HepG2 (cell line): Measurements from ENCODE around the gene HEY2. TPM values are rescaled to one million over a fixed set of nuclear protein-coding genes. Genes with fewer than 3 reads are reported as not detected.

Source experiments
- ATAC-seq: fragments of 200-7000 bp; cut with Tn5 transposase; 3 replicates; pipeline ENCODE4 v1.9.1; 2020; ENCODE audit warnings: mild to moderate bottlenecking, moderate library complexity
- BruUV-seq: library from RNA; stranded (reverse); fragments of 400-500 nt; replicated peaks from 2 replicates; lab custom pipeline; 2021; lab: Mats Ljungman, UMichigan
- CTCF ChIA-PET: fragments of 300-600 bp; formaldehyde crosslinking; extraction: SDS; loops from one replicate; lab custom pipeline; 2021; ENCODE audit warnings: low total read pairs, inconsistent platforms, low intra/inter-chr PET ratio; lab: Yijun Ruan, JAX
- POLR2A ChIA-PET: fragments of 350-600 bp; sonication (Branson Sonifier 250); formaldehyde crosslinking; loops from one replicate; lab custom pipeline; 2020; ENCODE audit warnings: antibody characterized with exemption, inconsistent platforms; lab: Yijun Ruan, JAX
- DNase-seq: peaks from one replicate; pipeline ENCODE4 v3.0.0-alpha.2; 2015; ENCODE audit warnings: low spot score
- FAIRE-seq: peaks from 3 replicates; lab custom pipeline; 2011; peaks lifted over from hg19 to GRCh38; lab: Jason Lieb, UNC
- H2AFZ ChIP-seq: one replicate; pipeline ENCODE4 v1.6.1; 2011; ENCODE audit warnings: low read length, inconsistent platforms
- H3K27ac ChIP-seq: fragments of 300-600 bp; 3 replicates; pipeline ENCODE4 v1.8.0; 2011; ENCODE audit warnings: mixed run types, mild to moderate bottlenecking, mixed read lengths, low read length, inconsistent platforms; ENCODE audit not compliant: insufficient read depth; ENCODE audit errors: extremely low read length
- H3K27me3 ChIP-seq, 2 experiments: fragments of 200-600 bp in 1 of 2; 2 replicates in 1 of 2; 3 replicates in 1 of 2; pipeline versions ENCODE4 v1.6.0 to v1.8.0; 2011; ENCODE audit warnings: low read length in 2 of 2, mild to moderate bottlenecking in 2 of 2, moderate library complexity in 2 of 2, inconsistent platforms in 1 of 2; ENCODE audit not compliant: insufficient read depth in 2 of 2, control insufficient read depth in 1 of 2
- H3K36me3 ChIP-seq, 2 experiments: fragments of 200-600 bp in 1 of 2; replicated peaks in 1 of 2; 2 replicates in 1 of 2; 3 replicates in 1 of 2; pipeline versions ENCODE4 v1.5.1 to v1.8.0; 2011; ENCODE audit warnings: low read length in 2 of 2, inconsistent platforms in 1 of 2; ENCODE audit not compliant: insufficient read depth in 2 of 2, control insufficient read depth in 1 of 2
- H3K4me1 ChIP-seq: 2 replicates; pipeline ENCODE4 v1.5.1; 2012; ENCODE audit warnings: low read length, inconsistent platforms; ENCODE audit not compliant: insufficient read depth
- H3K4me2 ChIP-seq: 2 replicates; pipeline ENCODE4 v1.6.0; 2011; ENCODE audit warnings: low read depth, low read length, inconsistent platforms
- H3K4me3 ChIP-seq, 3 experiments: fragments of 200-600 bp in 1 of 3; sonication (generic), shearing (Covaris generic) in 1 of 3; replicated peaks in 1 of 3; 2 replicates each; pipeline ENCODE4 v1.5.1; 2011 to 2016; ENCODE audit warnings: low read length in 3 of 3, inconsistent platforms in 2 of 3, low read depth in 2 of 3, mild to moderate bottlenecking in 2 of 3, control low read depth in 1 of 3, mixed read lengths in 1 of 3; ENCODE audit not compliant: insufficient read depth in 1 of 3
- H3K79me2 ChIP-seq: one replicate; pipeline ENCODE4 v1.6.1; 2011; ENCODE audit warnings: low read length, inconsistent platforms; ENCODE audit not compliant: insufficient read depth
- H3K9ac ChIP-seq: 2 replicates; pipeline ENCODE4 v1.6.0; 2011; ENCODE audit warnings: mild to moderate bottlenecking, low read depth, low read length, inconsistent platforms; ENCODE audit not compliant: insufficient read depth
- H3K9me3 ChIP-seq: 2 replicates; pipeline ENCODE4 v1.5.1; 2012; ENCODE audit warnings: mild to moderate bottlenecking, low read length
- H4K20me1 ChIP-seq: 2 replicates; pipeline ENCODE4 v1.6.0; 2011; ENCODE audit warnings: inconsistent platforms, mild to moderate bottlenecking, low read length, moderate library complexity; ENCODE audit not compliant: insufficient read depth
- HNRNPLL ChIP-seq: fragments of 200-400 bp; formaldehyde crosslinking; IDR thresholded peaks from 2 replicates; pipeline ENCODE4 v1.6.1; 2017; ENCODE audit warnings: mild to moderate bottlenecking, low read depth, low read length; ENCODE audit not compliant: poor library complexity, severe bottlenecking
- IRF2 ChIP-seq: IDR thresholded peaks from 2 replicates; pipeline ENCODE4 v1.6.1; 2018; ENCODE audit warnings: missing genetic modification reagents, missing compliant biosample characterization
- MED13 ChIP-seq: sonication (generic); formaldehyde crosslinking; IDR thresholded peaks from 2 replicates; pipeline ENCODE4 v1.5.0; 2020; ENCODE audit warnings: missing genetic modification reagents
- NR2C2 ChIP-seq: sonication (generic); formaldehyde crosslinking; IDR thresholded peaks from 2 replicates; pipeline ENCODE4 v1.4.0; 2020; ENCODE audit warnings: missing genetic modification reagents, mild to moderate bottlenecking, moderate library complexity, borderline replicate concordance
- TAF15 ChIP-seq: fragments of 200-400 bp; formaldehyde crosslinking; IDR thresholded peaks from one replicate; pipeline ENCODE4 v1.6.1; 2018; ENCODE audit warnings: mild to moderate bottlenecking, low read depth, low read length; ENCODE audit not compliant: poor library complexity, severe bottlenecking
- ZFP36L2 ChIP-seq: sonication (generic); formaldehyde crosslinking; IDR thresholded peaks from 2 replicates; pipeline ENCODE4 v1.4.0; 2020; ENCODE audit warnings: missing genetic modification reagents
- ZNF350 ChIP-seq: sonication (generic); formaldehyde crosslinking; IDR thresholded peaks from 2 replicates; pipeline ENCODE4 v1.4.0; 2020; ENCODE audit warnings: mild to moderate bottlenecking, low read depth, missing genetic modification reagents, borderline replicate concordance
- WGBS: methylation state at CpG from one replicate; pipeline ENCODE4 v1.1.6; 2017; ENCODE audit warnings: low lambda C conversion rate; 5-methylcytosine and 5-hydroxymethylcytosine counted together
- in situ Hi-C: cut with HindIII; loops from 2 replicates; pipeline ENCODE4 v1.10.0; 2017; ENCODE audit warnings: low pct_unique_long_range_greater_than_20kb; ENCODE audit not compliant: extremely low pct_ligation_motif_present
- intact Hi-C: fragments of 100-400 bp; cut with micrococcal nuclease; formaldehyde crosslinking; loops from one replicate; pipeline ENCODE4 v1.10.0; 2022; ENCODE audit not compliant: unreplicated experiment
- polyA plus RNA-seq, 8 experiments: library from polyadenylated mRNA; depleted of rRNA in 3 of 8; stranded (reverse) in 7 of 8; unstranded in 1 of 8; fragments of >200 nt; fragmentation: Illumina TruSeq in 4 of 8; extraction: Trizol in 4 of 8; gene quantifications; 2 replicates each; pipeline versions ENCODE4 v1.2.1 to v1.2.3, GENCODE V29; 2011 to 2016; ENCODE audit warnings: low read depth in 4 of 8, missing spikeins in 1 of 8, mixed read lengths in 1 of 8; ENCODE audit not compliant: insufficient read depth in 1 of 8
- total RNA-seq, 5 experiments: library from RNA; depleted of rRNA; stranded (reverse); fragments of >200 nt; fragmentation: Illumina TruSeq; extraction: Trizol; gene quantifications; 2 replicates each; pipeline ENCODE4 v1.2.3, GENCODE V29; 2016; ENCODE audit warnings: low read depth in 1 of 5
- TF ChIP-seq, protein P1 (sequence below): sonication (generic); formaldehyde crosslinking; IDR thresholded peaks from 2 replicates; pipeline ENCODE4 v1.4.0; 2020; ENCODE audit warnings: missing genetic modification reagents

The HEY2 gene
- total and polyA plus RNA-seq, 2 of the 13 experiments (the other 11 are each of a cell fraction or from before 2014, with no cell fraction given), result 0.04 TPM

DNA sequence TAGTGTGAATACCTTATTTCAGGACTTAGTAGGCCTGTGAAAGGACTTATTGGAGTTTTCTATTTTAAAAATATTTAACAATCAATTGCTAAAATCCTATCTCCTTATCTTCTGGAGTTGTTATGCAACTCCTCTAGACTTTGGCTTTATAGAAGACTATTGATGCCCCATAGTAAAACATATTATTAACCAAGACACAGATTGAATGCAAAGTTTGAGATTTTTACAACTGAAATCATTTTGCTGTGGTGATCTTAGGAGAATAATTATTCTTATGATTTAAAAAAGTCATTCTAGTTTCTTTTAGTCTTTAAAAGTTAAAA lies 4.5 kb downstream of the HEY2 start (continued):
- TF ChIP-seq, protein P1, sequence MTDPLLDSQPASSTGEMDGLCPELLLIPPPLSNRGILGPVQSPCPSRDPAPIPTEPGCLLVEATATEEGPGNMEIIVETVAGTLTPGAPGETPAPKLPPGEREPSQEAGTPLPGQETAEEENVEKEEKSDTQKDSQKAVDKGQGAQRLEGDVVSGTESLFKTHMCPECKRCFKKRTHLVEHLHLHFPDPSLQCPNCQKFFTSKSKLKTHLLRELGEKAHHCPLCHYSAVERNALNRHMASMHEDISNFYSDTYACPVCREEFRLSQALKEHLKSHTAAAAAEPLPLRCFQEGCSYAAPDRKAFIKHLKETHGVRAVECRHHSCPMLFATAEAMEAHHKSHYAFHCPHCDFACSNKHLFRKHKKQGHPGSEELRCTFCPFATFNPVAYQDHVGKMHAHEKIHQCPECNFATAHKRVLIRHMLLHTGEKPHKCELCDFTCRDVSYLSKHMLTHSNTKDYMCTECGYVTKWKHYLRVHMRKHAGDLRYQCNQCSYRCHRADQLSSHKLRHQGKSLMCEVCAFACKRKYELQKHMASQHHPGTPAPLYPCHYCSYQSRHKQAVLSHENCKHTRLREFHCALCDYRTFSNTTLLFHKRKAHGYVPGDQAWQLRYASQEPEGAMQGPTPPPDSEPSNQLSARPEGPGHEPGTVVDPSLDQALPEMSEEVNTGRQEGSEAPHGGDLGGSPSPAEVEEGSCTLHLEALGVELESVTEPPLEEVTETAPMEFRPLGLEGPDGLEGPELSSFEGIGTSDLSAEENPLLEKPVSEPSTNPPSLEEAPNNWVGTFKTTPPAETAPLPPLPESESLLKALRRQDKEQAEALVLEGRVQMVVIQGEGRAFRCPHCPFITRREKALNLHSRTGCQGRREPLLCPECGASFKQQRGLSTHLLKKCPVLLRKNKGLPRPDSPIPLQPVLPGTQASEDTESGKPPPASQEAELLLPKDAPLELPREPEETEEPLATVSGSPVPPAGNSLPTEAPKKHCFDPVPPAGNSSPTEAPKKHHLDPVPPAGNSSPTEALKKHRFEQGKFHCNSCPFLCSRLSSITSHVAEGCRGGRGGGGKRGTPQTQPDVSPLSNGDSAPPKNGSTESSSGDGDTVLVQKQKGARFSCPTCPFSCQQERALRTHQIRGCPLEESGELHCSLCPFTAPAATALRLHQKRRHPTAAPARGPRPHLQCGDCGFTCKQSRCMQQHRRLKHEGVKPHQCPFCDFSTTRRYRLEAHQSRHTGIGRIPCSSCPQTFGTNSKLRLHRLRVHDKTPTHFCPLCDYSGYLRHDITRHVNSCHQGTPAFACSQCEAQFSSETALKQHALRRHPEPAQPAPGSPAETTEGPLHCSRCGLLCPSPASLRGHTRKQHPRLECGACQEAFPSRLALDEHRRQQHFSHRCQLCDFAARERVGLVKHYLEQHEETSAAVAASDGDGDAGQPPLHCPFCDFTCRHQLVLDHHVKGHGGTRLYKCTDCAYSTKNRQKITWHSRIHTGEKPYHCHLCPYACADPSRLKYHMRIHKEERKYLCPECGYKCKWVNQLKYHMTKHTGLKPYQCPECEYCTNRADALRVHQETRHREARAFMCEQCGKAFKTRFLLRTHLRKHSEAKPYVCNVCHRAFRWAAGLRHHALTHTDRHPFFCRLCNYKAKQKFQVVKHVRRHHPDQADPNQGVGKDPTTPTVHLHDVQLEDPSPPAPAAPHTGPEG (CRISPR knock-in tag), result no peak
- TF ChIP-seq ZNF350 (CRISPR knock-in tag), result no peak
- TF ChIP-seq MED13 (CRISPR knock-in tag), result no peak
- TF ChIP-seq TAF15, result no peak
- TF ChIP-seq, all 625 proteins: peak for 0

DNA sequence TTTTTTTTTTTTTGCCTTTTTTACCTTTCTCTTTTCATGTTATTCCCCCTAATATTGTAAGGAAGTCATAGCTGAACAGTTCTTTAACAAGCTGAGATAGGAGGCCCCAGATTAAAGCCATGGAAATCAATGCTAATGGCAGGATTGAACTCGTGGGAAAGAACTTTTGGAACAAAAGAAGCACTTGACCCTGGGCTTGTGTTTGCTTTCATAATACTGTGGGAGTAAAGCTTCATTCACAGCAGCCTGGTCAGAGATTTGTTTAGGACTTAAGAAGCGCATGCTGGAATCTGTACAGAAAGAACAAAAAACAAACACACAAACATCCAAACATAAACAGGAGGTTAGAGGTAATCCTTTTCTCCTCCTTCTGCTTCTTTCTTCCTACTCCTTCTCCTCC lies 5.1 kb downstream of the HEY2 start:
- Histone ChIP-seq H3K9ac (no peak overlapping the region), H3K79me2 (no peaks in the 10 kb centered on the region), H4K20me1 (no peaks in the 10 kb centered on the region), H3K36me3 (no peaks in the 10 kb centered on the region), H2AFZ (no peak overlapping the region), H3K4me1 (peaks cover 12% of the 10 kb centered on the region), H3K4me3 (no peak overlapping the region), H3K27me3 (peaks cover 0 to 20% of the 10 kb centered on the region in 2 experiments; a peak in 4 of 5 replicates), H3K4me2 (no peak overlapping the region), H3K9me3 (no peaks in the 10 kb centered on the region), H3K27ac (no peak overlapping the region)
- DNase-seq (no peak), ATAC-seq (no peak), FAIRE-seq (no peak)
- TF ChIP-seq ZFP36L2 (CRISPR knock-in tag) (no peak), NR2C2 (CRISPR knock-in tag) (no peak), IRF2 (CRISPR knock-in tag) (no peak), HNRNPLL (no peak)
- POLR2A ChIA-PET, result no interaction called here
- intact Hi-C loops, result no loop called here
- no TSS peak for BruUV-seq
- in situ Hi-C loops, result loop anchor here (5.0 to 25.0 kb wide), 2 partner anchors 442 to 892 kb away; no protein-coding TSS in a partner anchor
- CTCF ChIA-PET, result interaction anchor here (1.1 to 2.9 kb wide), 3 partner anchors 440 to 444 kb away, joined by 3 to 27 read pairs (median 25); no protein-coding TSS in a partner anchor
- WGBS, result 35% methylated on average over 2 of the region's 2 CpGs
